ENCODE measurements around the gene ANKRD63.

Gene ANKRD63

GRCh38 chr15:40282869-40283614 lies at the start of gene ANKRD63:
Gene ANKRD63, minus strand, starts transcription at chr15:40283064. Its CDS starts 478 bp downstream, at chr15:40282586.
- peak; percentile 44 for DNase-seq

GRCh38 chr15:40332113-40332781 lies 49.4 kb upstream of the ANKRD63 start:
- no peak for DNase-seq

GRCh38 chr15:40331637-40332036 lies 48.8 kb upstream of the ANKRD63 start:
- DNase-seq: no peak

GRCh38 chr15:40331026-40331425 lies 48.2 kb upstream of the ANKRD63 start:
- DNase-seq: no peak

- DNase-seq: peak; percentile 31
These were observed 47.5 kb upstream of the ANKRD63 start for GRCh38 chr15:40330368-40330836.

- no peak for DNase-seq
These were observed 46.9 kb upstream of the ANKRD63 start for GRCh38 chr15:40329804-40330203.

GRCh38 chr15:40328751-40329150 lies 45.9 kb upstream of the ANKRD63 start:
- no peak for DNase-seq

- no peak for DNase-seq
These were observed 45.3 kb upstream of the ANKRD63 start for GRCh38 chr15:40328176-40328575.

GRCh38 chr15:40327457-40327856 lies 44.6 kb upstream of the ANKRD63 start:
- DNase-seq: peak; percentile 29

- DNase-seq: no peak
These were observed 42.8 kb upstream of the ANKRD63 start for GRCh38 chr15:40325700-40326099.

GRCh38 chr15:40325188-40325587 lies 42.3 kb upstream of the ANKRD63 start:
- no peak for DNase-seq

- DNase-seq: peak; percentile 14
These were observed 41.4 kb upstream of the ANKRD63 start for GRCh38 chr15:40323953-40324937.

GRCh38 chr15:40323239-40323952 lies 40.5 kb upstream of the ANKRD63 start, which contains the start of gene INAFM2:
Gene INAFM2, plus strand, starts transcription at chr15:40323692. Its CDS starts 364 bp downstream, at chr15:40324056.
- peak; percentile 97 for DNase-seq

- DNase-seq: peak; percentile 21
These were observed 39.8 kb upstream of the ANKRD63 start for GRCh38 chr15:40322531-40323238.

GRCh38 chr15:40320931-40321371 lies 38.1 kb upstream of the ANKRD63 start:
- peak; percentile 79 for DNase-seq

GRCh38 chr15:40320409-40320808 lies 37.5 kb upstream of the ANKRD63 start:
- no peak for DNase-seq

GRCh38 chr15:40317580-40317979 lies 34.7 kb upstream of the ANKRD63 start:
- no peak for DNase-seq

- peak; percentile 30 for DNase-seq
These were observed 34.1 kb upstream of the ANKRD63 start for GRCh38 chr15:40316931-40317330.

- no peak for DNase-seq
These were observed 31.9 kb upstream of the ANKRD63 start for GRCh38 chr15:40314723-40315276.

- DNase-seq: peak; percentile 93
These were observed 30.9 kb upstream of the ANKRD63 start for GRCh38 chr15:40313531-40314398.
